MM.1S (cell line): ENCODE measurements around the gene USPL1.

ENCODE experiments used
- EZH2 ChIP-seq: fragments of 300-600 bp; sonication (generic); optimal IDR thresholded peaks from 2 replicates; pipeline ENCODE3; 2017; ENCODE audit warnings: low read depth, mild to moderate bottlenecking, antibody characterized with exemption, low read length, mixed read lengths
- EZH2phosphoT487 ChIP-seq: fragments of 300-600 bp; sonication (generic); IDR thresholded peaks from 2 replicates; pipeline ENCODE4 v1.6.1; 2018; ENCODE audit warnings: antibody characterized with exemption, low read length

DNA sequence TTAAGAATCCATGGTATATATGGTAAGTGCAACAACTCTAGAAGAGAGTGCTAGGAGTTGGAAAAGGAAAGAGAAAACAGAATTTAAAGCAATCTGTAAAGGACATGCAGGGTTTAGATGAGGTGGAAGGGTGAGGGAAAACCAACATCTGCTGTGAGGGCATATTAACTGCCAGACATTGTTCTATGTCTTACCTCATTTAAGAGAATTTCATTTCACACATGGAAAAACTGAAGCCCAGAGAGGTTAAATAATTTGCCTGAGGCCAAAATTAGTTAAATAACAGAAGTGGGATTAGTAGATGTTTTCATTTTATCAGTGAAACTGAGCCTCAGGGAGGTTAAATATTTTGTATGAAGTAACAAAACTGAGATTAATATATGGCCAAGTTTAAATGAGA lies 7.4 kb upstream of the USPL1 start:
- no peak for TF ChIP-seq EZH2phosphoT487
- no peak for TF ChIP-seq EZH2
